ENCODE measurements around the gene GALNT6.

GRCh38 chr12:51381226-51382079 lies 9.8 kb downstream of the GALNT6 start:
- no peak for TF ChIP-seq POLR2A (IDR thresholded peaks at IDR 0.05)
- no peak for TF ChIP-seq CTCF (IDR thresholded peaks at IDR 0.05)
